Myocyte (in vitro differentiated cells): ENCODE data around the gene PLCH1. TPM values are rescaled to one million over a fixed set of nuclear protein-coding genes. Genes with fewer than 3 reads are reported as not detected.

Experiments
- DNase-seq: peaks from one replicate; pipeline ENCODE4 v3.0.0-alpha.2; 2012; ENCODE audit warnings: low read depth
- total RNA-seq: library from RNA; depleted of rRNA; stranded (reverse); fragments of >200 nt; gene quantifications from 2 replicates; pipeline ENCODE4 v1.2.3, GENCODE V29; 2014

PLCH1 gene
- total RNA-seq, 1 donor from 2014 or later = 0.62 TPM

DNA sequence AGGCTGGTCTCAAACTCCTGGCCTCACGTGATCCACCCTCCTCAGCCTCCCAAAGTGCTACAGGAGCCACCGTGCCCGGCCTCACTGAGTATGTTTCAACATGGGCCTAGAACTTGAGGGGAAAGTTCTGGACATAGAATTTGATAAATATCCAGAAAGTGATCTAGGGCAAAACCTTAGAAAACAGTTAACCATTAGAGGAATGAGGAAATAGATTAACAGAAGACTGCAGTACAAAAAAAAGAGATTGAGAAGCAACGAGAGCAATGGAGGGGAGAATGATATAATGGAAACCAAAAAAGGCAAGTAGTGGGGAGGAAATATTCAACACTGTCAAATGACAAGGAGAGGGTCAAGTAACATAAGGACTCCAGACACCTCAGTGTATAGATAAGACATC lies 191.5 kb downstream of the PLCH1 start:
- no peak for DNase-seq

DNA sequence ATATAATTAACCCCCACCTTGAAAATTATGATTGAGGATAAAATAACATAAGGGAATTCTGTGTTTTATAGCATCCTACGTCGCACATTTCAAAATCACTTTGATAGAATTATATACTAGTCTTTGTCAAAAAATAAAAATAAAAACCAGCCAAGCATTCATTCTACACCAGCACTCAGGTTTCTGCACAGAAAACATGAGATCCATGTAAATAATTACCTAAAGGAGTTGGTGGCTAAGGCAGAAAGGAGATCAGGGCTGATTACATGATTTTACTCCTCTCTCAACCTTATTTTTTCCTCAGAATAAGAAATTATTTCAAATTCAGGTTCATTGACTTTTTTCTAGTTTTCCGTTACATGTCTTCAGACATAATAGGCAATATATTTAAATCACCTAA lies 194.5 kb downstream of the PLCH1 start:
- no peak for DNase-seq

DNA sequence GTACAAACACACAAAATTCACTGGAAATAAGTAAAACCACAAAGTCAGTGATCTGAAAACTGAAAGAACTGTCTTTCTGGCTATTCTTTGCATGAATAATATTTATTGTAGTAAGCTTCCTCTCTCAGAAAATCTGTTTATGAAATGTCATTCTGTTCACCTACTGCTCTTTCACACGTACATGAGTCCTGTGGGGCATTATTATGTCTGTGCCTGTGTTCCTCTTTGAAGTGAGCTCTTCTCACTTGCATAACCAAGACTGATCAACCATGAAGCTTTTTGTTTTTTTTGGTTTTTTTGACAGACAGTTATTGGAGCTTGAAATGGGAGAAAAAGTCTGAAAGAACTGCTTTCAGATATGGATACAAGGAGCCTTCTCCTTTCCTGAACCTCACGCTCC lies 195.8 kb downstream of the PLCH1 start:
- DNase-seq = no peak

DNA sequence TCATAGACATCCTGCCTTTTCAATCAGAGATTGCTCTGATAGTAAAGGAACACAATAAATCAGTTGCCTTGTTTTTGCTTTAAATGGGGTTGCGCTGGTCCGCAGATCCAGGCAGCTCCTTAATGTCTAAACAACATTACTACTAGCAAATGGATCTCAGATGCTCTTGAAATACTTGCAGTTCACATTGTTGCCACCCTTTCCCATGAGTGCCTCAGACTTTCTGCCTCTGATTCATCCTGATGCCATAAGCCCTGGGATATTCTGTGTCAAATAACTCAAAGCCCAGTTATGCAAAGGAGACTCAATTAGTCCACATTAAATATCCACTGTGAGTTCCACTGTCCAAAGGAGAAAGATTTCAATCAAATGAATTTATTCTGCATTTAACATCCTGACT lies 196.7 kb downstream of the PLCH1 start:
- DNase-seq = peak; percentile 8

DNA sequence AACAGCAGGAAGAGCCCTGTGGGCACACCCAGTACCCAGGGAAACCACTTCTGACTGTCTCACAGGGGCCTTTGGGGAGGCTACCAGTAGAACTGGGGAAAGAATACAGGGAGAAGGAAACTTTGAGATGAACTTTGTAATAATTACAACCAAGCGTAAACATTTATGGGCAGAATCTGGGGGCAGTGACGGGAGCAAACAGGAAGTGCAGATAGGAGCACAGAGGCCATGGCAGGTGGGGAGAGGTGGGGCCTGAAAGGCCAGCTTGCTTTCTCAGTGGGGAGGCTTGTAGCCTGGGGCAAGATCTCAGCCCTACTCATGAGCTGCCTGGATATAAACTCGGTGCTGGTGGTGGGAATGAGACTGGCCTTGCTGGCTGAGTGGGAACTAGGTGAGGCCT lies 209.8 kb downstream of the PLCH1 start:
- no peak for DNase-seq

DNA sequence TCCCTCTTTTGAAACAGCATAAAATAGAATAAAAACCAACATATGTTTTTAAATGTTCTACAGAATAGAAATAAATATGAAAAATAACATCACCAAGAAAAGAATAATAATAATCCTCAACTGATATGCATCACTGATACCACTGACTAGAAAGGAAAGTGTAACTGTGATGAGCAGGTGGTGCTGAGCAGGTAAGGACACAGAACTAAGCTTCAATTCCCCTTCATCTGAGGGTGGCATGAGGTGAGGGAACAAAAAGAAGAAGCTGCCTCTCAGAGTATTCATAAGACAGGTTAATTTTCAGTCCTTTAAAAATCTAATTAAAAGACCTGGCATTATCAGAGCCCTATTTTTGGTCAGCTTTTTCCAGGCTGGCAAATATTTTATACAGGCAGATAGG lies 216.3 kb downstream of the PLCH1 start:
- DNase-seq = no peak

DNA sequence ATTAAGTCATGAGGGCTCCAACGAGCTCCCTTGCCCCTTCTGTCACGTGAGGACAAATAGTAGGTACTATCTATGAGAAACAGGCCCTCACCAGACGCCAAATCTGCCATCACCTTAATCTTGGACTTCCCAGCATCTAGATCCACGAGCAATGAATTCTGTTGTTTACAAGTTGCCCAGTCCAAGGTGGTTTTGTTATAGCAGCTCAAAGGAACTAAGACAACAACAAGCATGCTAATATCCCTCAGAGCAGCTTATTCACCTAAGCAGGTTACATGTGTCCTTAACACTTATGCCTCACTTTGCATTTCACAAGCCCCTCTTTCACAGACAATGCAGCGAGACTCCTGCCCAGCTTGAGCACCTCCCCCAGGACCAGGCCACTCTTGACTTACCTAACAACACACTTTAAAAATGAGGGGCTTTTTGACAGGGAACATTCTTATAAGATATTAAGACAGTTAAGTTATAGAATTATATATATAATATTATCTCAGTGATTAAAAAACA lies 219.5 kb downstream of the PLCH1 start:
- DNase-seq = no peak

DNA sequence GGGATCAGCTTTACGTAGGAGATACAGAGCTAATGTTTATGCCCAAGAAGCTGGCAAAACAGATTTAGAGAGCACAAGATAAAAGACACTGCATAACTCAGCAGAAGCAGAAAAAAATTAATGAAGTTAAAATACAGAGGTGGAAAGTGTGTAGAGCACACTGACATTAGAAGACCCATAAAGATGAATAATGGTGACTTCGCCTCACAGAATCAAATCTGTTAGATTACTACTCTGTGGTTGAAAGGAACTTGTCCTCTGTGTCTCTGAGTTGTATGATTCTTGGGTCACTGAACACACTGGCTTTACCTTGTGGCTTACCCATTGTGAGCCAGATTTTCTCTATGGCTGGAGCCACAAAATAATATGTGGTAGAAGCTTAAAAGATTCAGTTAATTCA lies 224.4 kb downstream of the PLCH1 start:
- DNase-seq = no peak

DNA sequence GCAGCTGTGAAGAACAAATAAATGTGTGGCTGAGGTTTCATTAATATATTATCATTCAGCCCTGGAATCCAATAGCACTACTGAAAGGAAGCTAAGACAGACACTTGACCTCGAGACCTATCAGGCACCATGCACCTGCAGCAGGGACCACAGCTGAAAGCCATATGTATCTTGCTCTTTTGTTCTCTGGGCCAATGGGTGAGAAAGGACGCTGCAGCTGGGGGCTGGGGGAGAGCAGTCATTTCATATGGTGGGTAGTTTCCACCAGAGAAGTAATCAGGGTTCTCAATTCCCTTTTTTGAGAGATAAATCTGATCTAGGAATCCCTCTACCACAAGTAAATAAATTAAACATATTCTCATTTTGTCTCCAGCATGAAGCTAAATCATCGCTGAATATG lies 225.8 kb downstream of the PLCH1 start:
- no peak for DNase-seq

DNA sequence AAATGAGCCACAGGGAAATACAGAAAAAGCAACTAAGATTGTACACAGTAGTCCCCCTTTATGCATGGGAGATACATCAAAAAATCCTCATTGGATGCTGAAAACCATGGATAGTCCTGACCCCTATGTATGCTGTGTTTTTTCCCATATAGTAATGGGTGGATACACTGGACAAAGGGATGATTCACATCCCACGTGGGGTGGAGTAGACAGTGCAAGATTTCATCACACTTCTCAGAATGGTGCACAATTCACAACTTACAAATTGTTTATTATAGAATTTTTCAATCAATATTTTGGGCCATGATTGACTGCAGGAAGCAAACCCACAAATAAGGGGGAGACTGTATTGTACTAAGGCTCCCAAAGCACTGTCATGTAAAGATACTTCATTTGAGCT lies 227.0 kb downstream of the PLCH1 start:
- no peak for DNase-seq

DNA sequence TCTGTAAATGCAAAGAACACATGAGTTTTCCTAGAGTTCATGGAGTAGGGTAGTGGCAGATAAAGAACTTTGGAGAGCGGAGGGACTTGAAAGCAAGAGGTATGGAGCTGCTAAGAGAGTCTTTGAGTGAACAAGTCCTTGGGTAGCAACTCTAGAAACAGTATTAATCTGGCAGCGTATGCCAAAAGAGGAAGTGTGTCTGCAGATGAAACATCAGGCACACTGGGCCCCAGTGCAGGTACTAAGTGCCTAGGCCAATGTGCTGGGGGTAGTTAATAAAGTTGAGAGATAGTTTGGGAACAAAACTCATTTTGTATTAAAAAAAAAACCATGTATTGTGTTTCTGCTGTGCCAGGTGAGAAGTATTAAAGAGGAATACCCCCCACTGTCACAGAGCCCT lies 228.4 kb downstream of the PLCH1 start:
- no peak for DNase-seq

DNA sequence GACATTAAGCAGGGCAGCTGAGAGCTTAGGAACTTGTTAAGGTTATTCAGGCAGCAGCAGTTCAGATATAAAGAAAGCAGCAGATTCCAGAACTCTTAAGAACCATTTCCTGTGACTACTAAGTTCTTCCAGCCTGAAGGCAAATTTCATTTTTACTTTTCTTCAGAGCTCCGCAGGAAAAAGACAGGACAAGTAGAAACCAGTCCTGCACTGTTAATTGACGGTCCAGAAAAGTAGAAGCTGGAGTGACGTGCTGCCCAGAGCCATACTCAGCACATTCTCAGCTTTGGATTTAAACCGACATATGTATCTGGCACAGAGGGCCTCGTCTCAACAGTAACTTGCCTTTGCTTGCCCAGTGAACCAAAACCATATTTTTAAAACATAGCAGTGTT lies 232.0 kb downstream of the PLCH1 start:
- DNase-seq = no peak

DNA sequence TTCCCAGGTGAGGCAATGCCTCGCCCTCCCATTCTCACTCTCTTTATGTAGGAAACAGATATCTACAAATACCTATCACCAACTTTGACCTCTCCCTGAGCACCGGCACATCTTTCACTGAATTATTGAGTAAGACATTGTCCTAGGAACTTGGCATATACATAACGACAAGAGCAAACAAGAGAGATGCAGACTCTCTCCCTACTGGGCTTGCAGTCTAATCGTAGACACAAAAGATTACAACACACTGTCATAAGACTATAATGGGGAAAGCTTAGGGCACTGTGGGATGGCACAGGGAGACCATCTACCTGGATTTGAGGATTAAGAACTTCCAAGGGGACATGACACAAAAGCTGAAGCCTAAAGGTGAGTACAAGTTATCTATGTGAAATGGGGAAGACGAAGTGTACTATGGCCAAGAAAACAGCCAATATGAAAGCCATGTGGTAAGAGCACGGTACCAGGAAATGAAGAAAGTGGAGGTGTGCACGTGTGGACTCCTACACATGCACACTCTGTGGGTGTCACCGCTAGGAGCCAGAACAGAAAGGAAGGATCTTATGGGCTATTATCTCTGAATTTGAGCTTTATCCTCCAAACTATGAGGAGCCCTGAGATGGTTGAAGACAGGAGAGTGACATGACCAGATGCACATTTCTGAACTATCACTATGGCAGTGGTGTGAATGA lies 232.6 kb downstream of the PLCH1 start:
- peak; percentile 8 for DNase-seq

DNA sequence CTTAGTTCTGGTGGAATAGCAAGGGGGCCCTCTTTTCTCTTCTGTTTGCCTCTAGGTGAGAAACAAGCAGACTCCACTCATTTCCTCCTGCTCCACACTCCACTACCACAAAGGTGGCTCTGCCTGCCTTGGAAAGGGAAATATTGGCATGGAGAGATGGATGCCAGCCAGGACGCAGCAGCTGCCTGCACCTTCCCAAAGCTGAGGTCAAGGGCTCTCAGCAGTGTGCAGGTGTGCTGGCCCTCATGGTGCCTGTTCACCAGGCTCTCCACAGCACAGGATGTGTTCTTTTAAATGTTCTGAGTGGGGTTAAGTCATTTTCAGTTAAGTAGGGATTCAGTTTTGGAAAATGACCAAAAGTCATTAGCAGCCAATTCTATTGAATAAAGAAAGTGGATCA lies 240.2 kb downstream of the PLCH1 start:
- DNase-seq = no peak

DNA sequence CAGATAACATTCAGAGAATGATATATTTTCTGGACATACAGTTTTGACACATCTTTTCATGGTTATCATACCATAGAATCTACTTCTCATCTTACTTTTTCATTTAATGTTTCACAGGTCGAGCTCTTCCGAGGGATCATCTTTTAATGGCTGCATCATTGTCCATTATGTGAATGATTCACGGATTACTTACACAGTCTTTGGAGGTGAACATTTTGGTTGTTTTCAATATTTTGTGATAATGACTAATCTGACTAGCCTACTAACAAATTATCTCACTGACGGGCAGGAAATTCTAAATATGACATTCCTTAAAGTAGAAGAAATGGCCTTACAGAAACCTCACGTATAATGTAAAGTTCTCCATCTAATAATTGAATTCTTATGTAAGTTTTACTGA lies 242.2 kb downstream of the PLCH1 start:
- DNase-seq = no peak

DNA sequence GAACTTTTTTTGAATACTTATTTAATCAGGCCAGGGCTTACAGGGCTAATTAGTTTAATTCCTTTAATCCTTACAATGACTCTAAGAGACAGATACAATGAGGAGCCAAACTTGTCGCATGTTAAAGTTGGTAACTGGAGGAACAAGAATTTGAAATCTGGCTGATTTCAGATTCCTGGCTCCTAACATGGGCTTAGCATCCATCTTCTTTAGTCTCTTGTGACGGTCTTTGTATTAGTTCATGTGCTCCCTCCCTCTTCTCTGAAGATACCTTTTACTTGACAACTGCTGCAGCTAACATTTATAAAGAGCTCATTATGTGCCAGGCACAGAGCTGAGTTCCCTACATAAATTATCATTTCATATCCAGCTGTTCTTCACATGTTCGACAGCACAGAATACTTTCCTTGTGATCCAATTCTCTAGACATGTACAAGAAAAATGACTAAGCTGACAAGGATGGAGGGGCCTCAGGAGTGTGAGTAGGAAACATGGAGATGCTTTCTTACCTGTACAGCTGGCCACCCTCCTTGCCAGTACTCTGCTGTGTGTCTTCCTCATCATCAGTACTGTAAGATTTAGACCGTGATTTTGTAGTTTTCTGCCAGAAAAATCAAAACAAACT lies 244.6 kb downstream of the PLCH1 start:
- DNase-seq = no peak

DNA sequence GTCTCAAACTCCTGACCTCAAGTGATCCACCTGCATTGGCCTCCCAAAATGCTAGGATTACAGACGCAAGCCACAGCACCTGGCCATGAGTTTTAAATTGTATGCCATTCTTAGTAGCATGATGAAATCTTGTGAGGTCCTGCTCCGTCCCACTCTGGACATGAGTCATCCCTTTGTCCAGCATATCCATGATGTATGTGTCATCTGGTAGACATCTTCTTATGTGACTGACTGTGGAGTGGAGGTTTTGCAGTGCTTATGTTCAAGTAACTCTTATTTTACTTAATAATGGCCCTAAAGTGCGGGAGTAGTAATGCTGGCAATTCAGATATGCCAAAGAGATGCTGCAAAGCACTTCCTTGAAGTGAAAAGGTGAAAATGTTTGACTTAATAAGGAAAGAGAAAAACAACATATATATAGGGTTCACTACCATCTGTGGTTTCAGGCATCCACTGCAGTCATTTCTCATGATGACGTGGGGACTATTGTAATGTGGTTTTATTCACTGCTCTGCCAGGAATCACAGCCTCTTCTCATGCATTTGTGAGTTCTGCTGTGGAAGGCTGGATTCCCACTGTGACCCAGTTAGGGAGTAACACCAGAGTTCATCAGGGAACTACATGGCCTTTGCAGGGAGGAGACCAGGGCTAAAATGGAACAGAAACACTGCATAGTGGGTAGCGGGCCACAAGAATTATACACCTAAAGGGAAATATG lies 246.8 kb downstream of the PLCH1 start:
- peak; percentile 83 for DNase-seq

DNA sequence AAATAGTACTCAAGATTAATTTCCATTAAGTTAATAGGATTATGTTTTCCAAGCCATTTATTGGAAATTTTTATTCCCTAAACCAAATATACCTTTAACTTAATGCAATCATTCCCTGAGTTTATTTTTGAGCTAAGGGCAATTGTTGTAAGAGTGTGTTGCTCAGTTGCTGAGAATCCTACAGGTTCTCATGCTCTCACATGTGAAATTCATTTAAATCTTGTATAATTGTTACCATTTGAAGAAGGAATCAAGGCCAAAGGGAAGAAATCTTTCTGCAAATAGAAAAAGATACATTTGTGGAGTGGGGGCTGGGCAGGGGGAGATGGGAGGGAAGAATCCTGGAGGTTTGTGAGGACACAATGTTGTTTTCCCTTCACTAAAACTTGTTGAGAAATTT lies 248.7 kb downstream of the PLCH1 start:
- DNase-seq = no peak

DNA sequence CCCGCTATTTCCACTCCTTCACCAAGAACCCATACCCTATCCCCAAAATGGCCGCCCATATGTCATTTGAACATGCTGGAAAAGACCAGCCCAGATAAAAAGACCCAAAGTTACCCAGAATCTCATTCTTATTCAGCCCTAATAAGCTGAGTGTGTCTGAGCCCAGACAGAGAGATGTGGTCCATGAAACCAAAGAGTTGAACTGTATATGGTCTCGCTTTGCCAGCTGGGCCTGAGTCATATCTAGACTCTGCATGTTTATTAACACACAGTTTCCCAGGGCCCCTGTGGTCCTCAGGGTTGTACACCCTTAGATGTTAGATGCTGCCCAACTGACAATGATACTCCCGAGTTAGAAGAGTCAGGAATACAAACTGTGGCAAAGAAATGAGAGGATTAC lies 249.5 kb downstream of the PLCH1 start:
- peak; percentile 28 for DNase-seq

DNA sequence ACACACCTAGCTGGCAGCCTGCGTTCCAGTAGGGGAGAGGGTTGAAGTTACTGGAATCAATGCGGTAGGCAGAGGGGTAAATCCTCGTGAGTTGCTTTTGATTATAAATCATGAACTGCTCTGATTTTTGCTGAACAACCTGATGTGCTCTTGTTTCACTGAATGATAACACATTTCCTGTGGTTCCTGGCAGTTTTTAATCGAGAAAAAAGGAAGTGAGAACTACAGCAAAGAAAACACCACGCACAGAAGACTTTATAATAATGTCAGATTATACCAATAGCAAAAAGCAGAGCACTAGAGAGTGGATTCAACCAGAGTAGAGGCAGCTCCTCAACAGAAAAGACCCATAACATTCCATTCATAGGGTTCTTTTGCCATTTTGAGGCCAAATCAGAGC lies 250.5 kb downstream of the PLCH1 start:
- no peak for DNase-seq

DNA sequence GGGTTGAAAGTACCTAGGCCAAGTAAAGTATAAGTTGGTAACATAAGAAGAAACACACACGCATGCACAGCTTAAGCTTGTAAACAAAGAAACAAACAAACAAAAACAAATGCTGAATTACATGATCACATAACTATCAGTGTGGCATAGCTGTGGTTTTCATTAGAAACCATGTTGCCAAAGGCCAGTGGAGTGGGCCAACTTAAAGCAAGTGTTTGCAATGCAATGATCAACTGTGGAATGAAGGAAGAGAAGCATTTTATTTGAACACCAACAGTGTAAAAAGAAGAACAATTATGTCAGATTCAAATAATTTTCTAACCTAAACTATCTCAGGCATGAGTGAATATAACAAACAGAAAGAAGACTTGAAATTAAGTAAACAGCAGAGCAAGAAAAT lies 252.0 kb downstream of the PLCH1 start:
- no peak for DNase-seq

DNA sequence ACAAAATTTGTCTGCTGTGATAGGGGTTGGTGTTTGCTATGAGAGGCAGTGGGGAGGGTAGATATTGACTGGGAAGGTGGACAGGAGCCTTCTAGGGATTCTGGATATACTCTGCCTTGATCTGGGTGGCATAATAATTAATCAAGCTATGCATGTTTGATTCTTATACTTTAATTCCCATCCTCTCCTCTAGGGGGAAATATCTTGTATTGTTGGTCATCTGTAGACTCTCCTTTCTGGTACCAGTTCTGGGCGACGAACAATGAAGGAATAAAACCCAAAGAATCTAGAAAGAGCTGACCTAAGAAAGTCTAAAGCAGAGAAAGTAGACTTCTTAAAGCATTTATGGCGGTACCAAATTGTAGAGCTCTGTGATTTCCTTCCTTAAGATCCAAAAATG lies 253.2 kb downstream of the PLCH1 start:
- DNase-seq = no peak

DNA sequence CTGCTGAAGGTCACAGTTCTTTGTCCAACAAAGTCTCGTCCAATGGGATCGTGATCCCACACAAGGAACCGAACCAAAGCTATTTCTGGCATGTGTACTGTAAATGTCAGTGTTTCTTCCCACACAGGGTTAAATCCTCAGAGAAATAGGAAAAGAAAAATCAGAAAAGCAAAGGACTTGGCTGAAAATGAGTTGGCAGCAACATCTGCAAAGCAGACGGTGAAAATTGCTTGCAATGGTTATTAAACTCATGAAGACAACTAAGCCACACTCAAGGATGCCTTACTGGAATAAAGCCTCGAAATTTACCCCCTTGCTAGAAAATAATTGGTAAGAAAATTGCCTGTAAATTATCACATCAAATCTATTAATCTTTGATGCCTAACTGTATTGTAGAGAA lies 256.2 kb downstream of the PLCH1 start:
- DNase-seq = no peak
